HCT116 (cell line): Measurements from ENCODE around the gene GCSAM. TPM values are rescaled to one million over a fixed set of nuclear protein-coding genes. Genes with fewer than 3 reads are reported as not detected.

Experiments used
- ATAC-seq: fragments of 200-7000 bp; cut with Tn5 transposase; 2 replicates; pipeline ENCODE4 v1.9.1; 2020; ENCODE audit warnings: mild to moderate bottlenecking, moderate library complexity
- BruUV-seq: library from RNA; stranded (reverse); fragments of 400-500 nt; replicated peaks from 2 replicates; lab custom pipeline; 2021; lab: Mats Ljungman, UMichigan
- CTCF ChIA-PET: fragments of 300-600 bp; sonication (Branson Sonifier 250); formaldehyde crosslinking; loops from one replicate; lab custom pipeline; 2021; ENCODE audit warnings: antibody characterized with exemption; lab: Charles Lee
- POLR2A ChIA-PET: fragments of 300-600, 350-600 bp; sonication (Branson Sonifier 250); formaldehyde crosslinking; loops from one replicate; lab custom pipeline; 2021; ENCODE audit warnings: antibody characterized with exemption; lab: Charles Lee
- RAD21 ChIA-PET, 2 experiments: fragments of 300-600 bp; sonication (Branson Sonifier 250); formaldehyde crosslinking; loops; one replicate each; lab custom pipeline; 2023; ENCODE audit warnings: low total read pairs in 2 of 2; ENCODE audit not compliant: uncharacterized antibody in 2 of 2, unreplicated experiment in 2 of 2, low non-redundant PET in 1 of 2; lab: Charles Lee
- DNase-seq: peaks from one replicate; pipeline ENCODE4 v3.0.0-alpha.2; 2010; ENCODE audit warnings: low read depth, low spot score
- H2AFZ ChIP-seq: fragments of 200-600 bp; shearing (Covaris generic), sonication (generic); 2 replicates; pipeline ENCODE4 v1.6.1; 2017; ENCODE audit warnings: low read depth, mixed run types, mixed read lengths, antibody characterized with exemption, low read length; ENCODE audit not compliant: poor library complexity, severe bottlenecking
- H3K27ac ChIP-seq: 2 replicates; pipeline ENCODE4 v1.5.1; 2012; ENCODE audit warnings: low read depth, low read length
- H3K27me3 ChIP-seq: fragments of 200-600 bp; sonication (generic); 2 replicates; pipeline ENCODE4 v1.6.1; 2016; ENCODE audit warnings: mixed run types, low read length, mixed read lengths; ENCODE audit not compliant: insufficient read depth
- H3K36me3 ChIP-seq, 2 experiments: fragments of 200-500 bp in 1 of 2; fragments of 200-600 bp in 1 of 2; sonication (Bioruptor generic) in 1 of 2; sonication (generic) in 1 of 2; 2 replicates each; pipeline versions ENCODE4 v1.5.1 to v1.6.1; 2014 to 2016; ENCODE audit warnings: low read length in 2 of 2, inconsistent platforms in 1 of 2, mixed read lengths in 1 of 2, mixed run types in 1 of 2; ENCODE audit not compliant: insufficient read depth in 2 of 2, control insufficient read depth in 1 of 2
- H3K4me1 ChIP-seq, 2 experiments: fragments of 200-600 bp in 1 of 2; sonication (generic) in 1 of 2; 2 replicates each; pipeline versions ENCODE4 v1.5.1 to v1.6.1; 2012 to 2017; ENCODE audit warnings: low read length in 2 of 2, inconsistent platforms in 1 of 2, mild to moderate bottlenecking in 1 of 2, mixed read lengths in 1 of 2, mixed run types in 1 of 2, moderate library complexity in 1 of 2; ENCODE audit not compliant: insufficient read depth in 2 of 2, control insufficient read depth in 1 of 2
- H3K4me2 ChIP-seq: fragments of 200-600 bp; sonication (generic); 2 replicates; pipeline ENCODE4 v1.6.1; 2017; ENCODE audit warnings: mixed run types, low read length, mixed read lengths
- H3K4me3 ChIP-seq, 2 experiments: fragments of 200-600 bp in 1 of 2; sonication (generic) in 1 of 2; replicated peaks in 1 of 2; 2 replicates each; pipeline ENCODE4 v1.5.1; 2011 to 2016; ENCODE audit warnings: low read length in 2 of 2, control low read depth in 1 of 2, low read depth in 1 of 2, mild to moderate bottlenecking in 1 of 2, mixed read lengths in 1 of 2, mixed run types in 1 of 2
- H3K79me2 ChIP-seq: fragments of 200-600 bp; sonication (generic); 2 replicates; pipeline ENCODE4 v1.6.1; 2017; ENCODE audit warnings: mild to moderate bottlenecking, mixed run types, low read length, moderate library complexity, mixed read lengths; ENCODE audit not compliant: insufficient read depth
- H3K9ac ChIP-seq: fragments of 200-600 bp; sonication (generic); 2 replicates; pipeline ENCODE4 v1.6.1; 2016; ENCODE audit warnings: low read length, mixed read lengths
- H3K9me2 ChIP-seq: fragments of 200-600 bp; sonication (generic), shearing (Covaris generic); 2 replicates; pipeline ENCODE4 v1.6.1; 2017; ENCODE audit warnings: mixed run types, mild to moderate bottlenecking, moderate library complexity; ENCODE audit not compliant: insufficient read depth
- H3K9me3 ChIP-seq, 2 experiments: fragments of 200-500 bp in 1 of 2; fragments of 200-600 bp in 1 of 2; sonication (Bioruptor generic) in 1 of 2; sonication (generic) in 1 of 2; 2 replicates each; pipeline ENCODE4 v1.6.1; 2014 to 2017; ENCODE audit warnings: low read length in 2 of 2, mixed read lengths in 2 of 2, inconsistent platforms in 1 of 2, low read depth in 1 of 2, mild to moderate bottlenecking in 1 of 2, mixed run types in 1 of 2, moderate library complexity in 1 of 2; ENCODE audit not compliant: control insufficient read depth in 1 of 2, insufficient read depth in 1 of 2
- H4K20me1 ChIP-seq: fragments of 200-600 bp; sonication (generic), shearing (Covaris generic); 2 replicates; pipeline ENCODE4 v1.6.1; 2017; ENCODE audit warnings: mixed run types, mild to moderate bottlenecking, moderate library complexity; ENCODE audit not compliant: insufficient read depth
- ATF3 ChIP-seq: IDR thresholded peaks from 2 replicates; pipeline ENCODE4 v1.6.1; 2012
- CBX3 ChIP-seq: IDR thresholded peaks from 2 replicates; pipeline ENCODE4 v1.6.1; 2012; ENCODE audit warnings: low read depth
- EGR1 ChIP-seq: IDR thresholded peaks from 2 replicates; pipeline ENCODE4 v1.6.1; 2012; ENCODE audit warnings: low read depth
- EZH2 ChIP-seq: fragments of 200-600 bp; sonication (generic); IDR thresholded peaks from 2 replicates; pipeline ENCODE4 v1.6.1; 2017; ENCODE audit warnings: antibody characterized with exemption, mixed run types
- EZH2phosphoT487 ChIP-seq: fragments of 200-600 bp; IDR thresholded peaks from 2 replicates; pipeline ENCODE4 v1.6.1; 2018; ENCODE audit warnings: antibody characterized with exemption, borderline replicate concordance
- MAX ChIP-seq: IDR thresholded peaks from 2 replicates; pipeline ENCODE4 v1.6.1; 2012
- POLR2A ChIP-seq: IDR thresholded peaks from 2 replicates; pipeline ENCODE4 v1.7.0; 2011; ENCODE audit warnings: borderline replicate concordance; ENCODE audit not compliant: insufficient read depth, insufficient read length; ENCODE audit errors: extremely low read depth
- POLR2AphosphoS5 ChIP-seq: IDR thresholded peaks from 2 replicates; pipeline ENCODE4 v1.6.1; 2011; ENCODE audit warnings: mild to moderate bottlenecking, low read depth, low read length, moderate library complexity
- SP1 ChIP-seq: IDR thresholded peaks from 2 replicates; pipeline ENCODE4 v1.6.1; 2012; ENCODE audit warnings: low read depth
- SRF ChIP-seq: IDR thresholded peaks from 2 replicates; pipeline ENCODE4 v1.6.1; 2012; ENCODE audit warnings: low read depth
- YY1 ChIP-seq: IDR thresholded peaks from 2 replicates; pipeline ENCODE4 v1.6.1; 2011; ENCODE audit warnings: low read length, low read depth, moderate library complexity, mild to moderate bottlenecking; ENCODE audit not compliant: insufficient replicate concordance; ENCODE audit errors: extremely low read depth
- ZFX ChIP-seq: fragments of 450-650 bp; IDR thresholded peaks from 2 replicates; pipeline ENCODE4 v1.6.1; 2017
- ZNF274 ChIP-seq: fragments of 200-500 bp; sonication (Bioruptor generic); IDR thresholded peaks from 2 replicates; pipeline ENCODE4 v1.6.1; 2014; ENCODE audit warnings: mild to moderate bottlenecking, low read depth, low read length, inconsistent platforms
- intact Hi-C: fragments of 100-400 bp; cut with micrococcal nuclease; formaldehyde crosslinking; loops from 2 replicates; pipeline ENCODE4 v1.10.0; 2022
- total RNA-seq: library from RNA; stranded (reverse); gene quantifications from one replicate; pipeline ENCODE4 v1.2.1, GENCODE V29; 2021; ENCODE audit not compliant: unreplicated experiment
- TF ChIP-seq, protein P1 (sequence below): IDR thresholded peaks from 2 replicates; pipeline ENCODE4 v1.6.1; 2011; ENCODE audit warnings: mild to moderate bottlenecking, low read length, moderate library complexity; ENCODE audit not compliant: insufficient replicate concordance; ENCODE audit errors: extremely low read depth
- TF ChIP-seq, protein P2 (sequence below): IDR thresholded peaks from 2 replicates; pipeline ENCODE4 v1.6.1; 2012; ENCODE audit warnings: low read depth

The GCSAM gene
- total RNA-seq, 1 experiment from 2014 or later, result not detected

GRCh38 chr3:112074616-112075497, 58.2 kb downstream of the GCSAM start (continued):
- TF ChIP-seq, protein P1, sequence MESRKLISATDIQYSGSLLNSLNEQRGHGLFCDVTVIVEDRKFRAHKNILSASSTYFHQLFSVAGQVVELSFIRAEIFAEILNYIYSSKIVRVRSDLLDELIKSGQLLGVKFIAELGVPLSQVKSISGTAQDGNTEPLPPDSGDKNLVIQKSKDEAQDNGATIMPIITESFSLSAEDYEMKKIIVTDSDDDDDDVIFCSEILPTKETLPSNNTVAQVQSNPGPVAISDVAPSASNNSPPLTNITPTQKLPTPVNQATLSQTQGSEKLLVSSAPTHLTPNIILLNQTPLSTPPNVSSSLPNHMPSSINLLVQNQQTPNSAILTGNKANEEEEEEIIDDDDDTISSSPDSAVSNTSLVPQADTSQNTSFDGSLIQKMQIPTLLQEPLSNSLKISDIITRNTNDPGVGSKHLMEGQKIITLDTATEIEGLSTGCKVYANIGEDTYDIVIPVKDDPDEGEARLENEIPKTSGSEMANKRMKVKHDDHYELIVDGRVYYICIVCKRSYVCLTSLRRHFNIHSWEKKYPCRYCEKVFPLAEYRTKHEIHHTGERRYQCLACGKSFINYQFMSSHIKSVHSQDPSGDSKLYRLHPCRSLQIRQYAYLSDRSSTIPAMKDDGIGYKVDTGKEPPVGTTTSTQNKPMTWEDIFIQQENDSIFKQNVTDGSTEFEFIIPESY, result no peak
- TF ChIP-seq EZH2phosphoT487 (no peak), EZH2 (no peak)

DNA sequence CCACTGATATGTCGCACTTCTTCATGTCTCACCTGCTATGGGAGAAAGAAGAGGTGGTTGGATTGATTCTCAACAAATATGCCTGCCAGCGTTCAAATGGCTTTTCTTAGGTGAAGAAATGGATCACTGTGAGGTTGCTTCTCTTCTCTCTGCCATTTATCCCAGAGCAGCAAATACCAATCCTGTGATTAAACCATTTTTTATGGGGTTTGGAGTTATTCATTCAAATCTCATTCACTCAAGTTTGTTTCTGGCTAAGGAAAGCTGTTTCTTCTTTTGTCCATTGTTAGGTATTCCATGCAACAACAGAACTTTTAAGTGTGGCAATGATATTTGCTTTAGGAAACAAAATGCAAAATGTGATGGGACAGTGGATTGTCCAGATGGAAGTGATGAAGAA, 59.0 kb downstream of the GCSAM start:
- no peak overlapping the region for H2AFZ ChIP-seq
- no peaks in the 10 kb centered on the region for H3K9me2 ChIP-seq
- no peaks in the 10 kb centered on the region for H3K9me3 ChIP-seq
- no peaks in the 10 kb centered on the region for H3K79me2 ChIP-seq
- BruUV-seq, result no TSS peak
- H3K36me3 ChIP-seq, result no peaks in the 10 kb centered on the region
- intact Hi-C loops, result no loop called here
- H4K20me1 ChIP-seq, result no peaks in the 10 kb centered on the region
- no peak for DNase-seq
- POLR2A ChIA-PET, result no interaction called here
- CTCF ChIA-PET, result no interaction called here
- no peak overlapping the region for H3K4me3 ChIP-seq
- RAD21 ChIA-PET, result no interaction called here
- no peak overlapping the region for H3K27ac ChIP-seq
- no peak for ATAC-seq
- H3K4me1 ChIP-seq, result peaks cover 18 to 21% of the 10 kb centered on the region in 2 experiments
- H3K27me3 ChIP-seq, result no peaks in the 10 kb centered on the region
- no peak overlapping the region for H3K9ac ChIP-seq
- H3K4me2 ChIP-seq, result peak overlapping the region; percentile 79; the same call in 1 of the 2 replicates
- no peak for TF ChIP-seq SP1
- TF ChIP-seq ZFX, result no peak
- no peak for TF ChIP-seq EGR1
- TF ChIP-seq EZH2, result no peak
- no peak for TF ChIP-seq CBX3
- TF ChIP-seq, protein P1, result no peak
- TF ChIP-seq MAX, result no peak
- TF ChIP-seq POLR2AphosphoS5, result no peak
- TF ChIP-seq POLR2A, result no peak
- no peak for TF ChIP-seq EZH2phosphoT487
- TF ChIP-seq ZNF274, result no peak
- TF ChIP-seq, protein P2, sequence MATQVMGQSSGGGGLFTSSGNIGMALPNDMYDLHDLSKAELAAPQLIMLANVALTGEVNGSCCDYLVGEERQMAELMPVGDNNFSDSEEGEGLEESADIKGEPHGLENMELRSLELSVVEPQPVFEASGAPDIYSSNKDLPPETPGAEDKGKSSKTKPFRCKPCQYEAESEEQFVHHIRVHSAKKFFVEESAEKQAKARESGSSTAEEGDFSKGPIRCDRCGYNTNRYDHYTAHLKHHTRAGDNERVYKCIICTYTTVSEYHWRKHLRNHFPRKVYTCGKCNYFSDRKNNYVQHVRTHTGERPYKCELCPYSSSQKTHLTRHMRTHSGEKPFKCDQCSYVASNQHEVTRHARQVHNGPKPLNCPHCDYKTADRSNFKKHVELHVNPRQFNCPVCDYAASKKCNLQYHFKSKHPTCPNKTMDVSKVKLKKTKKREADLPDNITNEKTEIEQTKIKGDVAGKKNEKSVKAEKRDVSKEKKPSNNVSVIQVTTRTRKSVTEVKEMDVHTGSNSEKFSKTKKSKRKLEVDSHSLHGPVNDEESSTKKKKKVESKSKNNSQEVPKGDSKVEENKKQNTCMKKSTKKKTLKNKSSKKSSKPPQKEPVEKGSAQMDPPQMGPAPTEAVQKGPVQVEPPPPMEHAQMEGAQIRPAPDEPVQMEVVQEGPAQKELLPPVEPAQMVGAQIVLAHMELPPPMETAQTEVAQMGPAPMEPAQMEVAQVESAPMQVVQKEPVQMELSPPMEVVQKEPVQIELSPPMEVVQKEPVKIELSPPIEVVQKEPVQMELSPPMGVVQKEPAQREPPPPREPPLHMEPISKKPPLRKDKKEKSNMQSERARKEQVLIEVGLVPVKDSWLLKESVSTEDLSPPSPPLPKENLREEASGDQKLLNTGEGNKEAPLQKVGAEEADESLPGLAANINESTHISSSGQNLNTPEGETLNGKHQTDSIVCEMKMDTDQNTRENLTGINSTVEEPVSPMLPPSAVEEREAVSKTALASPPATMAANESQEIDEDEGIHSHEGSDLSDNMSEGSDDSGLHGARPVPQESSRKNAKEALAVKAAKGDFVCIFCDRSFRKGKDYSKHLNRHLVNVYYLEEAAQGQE, result no peak
- TF ChIP-seq YY1, result no peak
- TF ChIP-seq ATF3, result no peak
- TF ChIP-seq SRF, result no peak
